SK-N-SH treated with all-trans-retinoic acid at 6 μM for 48 hours (cell line): ENCODE results near the gene GTF2H4.

ENCODE experiments used
- ATAC-seq: fragments of 200-7000 bp; cut with Tn5 transposase; 3 replicates; pipeline ENCODE4 v1.9.1; 2020; ENCODE audit warnings: mild to moderate bottlenecking, moderate library complexity
- ARNTL ChIP-seq: fragments of 450-650 bp; formaldehyde crosslinking; IDR thresholded peaks from 2 replicates; pipeline ENCODE4 v1.5.0; 2020; ENCODE audit warnings: low read depth, mild to moderate bottlenecking, moderate library complexity, borderline replicate concordance
- BACH2 ChIP-seq: fragments of 250-450 bp; sonication (Bioruptor Pico); IDR thresholded peaks from 2 replicates; pipeline ENCODE4 v1.9.0; 2021; ENCODE audit warnings: mild to moderate bottlenecking, borderline replicate concordance
- CSDC2 ChIP-seq: fragments of 250-450 bp; sonication (Bioruptor Pico); IDR thresholded peaks from 2 replicates; pipeline ENCODE4 v1.5.0; 2020; ENCODE audit warnings: mild to moderate bottlenecking, moderate library complexity
- GLIS3 ChIP-seq: fragments of 250-450 bp; sonication (Bioruptor Pico); IDR thresholded peaks from 2 replicates; pipeline ENCODE4 v1.5.0; 2020; ENCODE audit warnings: mild to moderate bottlenecking, moderate library complexity
- ISL1 ChIP-seq: fragments of 250-450 bp; sonication (Bioruptor Pico); IDR thresholded peaks from 2 replicates; pipeline ENCODE4 v2.1.2; 2022; ENCODE audit warnings: mild to moderate bottlenecking, moderate library complexity
- OSR1 ChIP-seq: fragments of 250-450 bp; sonication (Bioruptor Pico); IDR thresholded peaks from 2 replicates; pipeline ENCODE4 v1.8.0; 2022; ENCODE audit warnings: moderate library complexity, mild to moderate bottlenecking, inconsistent platforms
- POU6F1 ChIP-seq: fragments of 250-450 bp; sonication (Bioruptor Pico); IDR thresholded peaks from 2 replicates; pipeline ENCODE4 v1.8.0; 2021; ENCODE audit warnings: low read depth, mild to moderate bottlenecking, moderate library complexity, borderline replicate concordance
- PPARA ChIP-seq: fragments of 250-450 bp; sonication (Bioruptor Pico); IDR thresholded peaks from 2 replicates; pipeline ENCODE4 v1.5.0; 2020; ENCODE audit warnings: mild to moderate bottlenecking, borderline replicate concordance
- RARB ChIP-seq: fragments of 250-450 bp; sonication (Bioruptor Pico); IDR thresholded peaks from 2 replicates; pipeline ENCODE4 v1.8.0; 2021; ENCODE audit warnings: mild to moderate bottlenecking, moderate library complexity
- SNAI2 ChIP-seq: fragments of 250-450 bp; sonication (Bioruptor Pico); IDR thresholded peaks from 2 replicates; pipeline ENCODE4 v1.5.0; 2020; ENCODE audit warnings: mild to moderate bottlenecking, moderate library complexity
- TOX ChIP-seq: fragments of 250-450 bp; sonication (Bioruptor Pico); IDR thresholded peaks from 2 replicates; pipeline ENCODE4 v1.8.0; 2021; ENCODE audit warnings: mild to moderate bottlenecking, moderate library complexity, borderline replicate concordance
- TSHZ2 ChIP-seq: fragments of 250-450 bp; sonication (Bioruptor Pico); IDR thresholded peaks from 2 replicates; pipeline ENCODE4 v1.5.0; 2020; ENCODE audit warnings: mild to moderate bottlenecking, moderate library complexity
- ZC3H10 ChIP-seq: fragments of 250-450 bp; sonication (Bioruptor Pico); IDR thresholded peaks from 2 replicates; pipeline ENCODE4 v1.5.1; 2021; ENCODE audit warnings: mild to moderate bottlenecking, moderate library complexity
- ZFP30 ChIP-seq: fragments of 450-650 bp; formaldehyde crosslinking; IDR thresholded peaks from 2 replicates; pipeline ENCODE4 v1.5.0; 2022; ENCODE audit warnings: mild to moderate bottlenecking, moderate library complexity
- ZNF565 ChIP-seq: fragments of 450-650 bp; formaldehyde crosslinking; conservative IDR thresholded peaks from 2 replicates; pipeline ENCODE4 v1.5.0; 2020; ENCODE audit warnings: low read depth, mild to moderate bottlenecking, moderate library complexity
- ZNF70 ChIP-seq: fragments of 450-650 bp; formaldehyde crosslinking; IDR thresholded peaks from 2 replicates; pipeline ENCODE4 v1.5.0; 2020; ENCODE audit warnings: mild to moderate bottlenecking, moderate library complexity
- ZNF8 ChIP-seq: fragments of 450-650 bp; formaldehyde crosslinking; IDR thresholded peaks from 2 replicates; pipeline ENCODE4 v1.5.0; 2020; ENCODE audit warnings: mild to moderate bottlenecking, moderate library complexity
- TF ChIP-seq, protein P1 (sequence below): fragments of 250-450 bp; sonication (Bioruptor Pico); IDR thresholded peaks from 2 replicates; pipeline ENCODE4 v1.5.1; 2020; ENCODE audit warnings: low read depth, mild to moderate bottlenecking, moderate library complexity
- TF ChIP-seq, protein P2 (sequence below): fragments of 250-450 bp; sonication (Bioruptor Pico); IDR thresholded peaks from 2 replicates; pipeline ENCODE4 v1.5.1; 2021; ENCODE audit warnings: mild to moderate bottlenecking, moderate library complexity

The GTF2H4 gene

DNA sequence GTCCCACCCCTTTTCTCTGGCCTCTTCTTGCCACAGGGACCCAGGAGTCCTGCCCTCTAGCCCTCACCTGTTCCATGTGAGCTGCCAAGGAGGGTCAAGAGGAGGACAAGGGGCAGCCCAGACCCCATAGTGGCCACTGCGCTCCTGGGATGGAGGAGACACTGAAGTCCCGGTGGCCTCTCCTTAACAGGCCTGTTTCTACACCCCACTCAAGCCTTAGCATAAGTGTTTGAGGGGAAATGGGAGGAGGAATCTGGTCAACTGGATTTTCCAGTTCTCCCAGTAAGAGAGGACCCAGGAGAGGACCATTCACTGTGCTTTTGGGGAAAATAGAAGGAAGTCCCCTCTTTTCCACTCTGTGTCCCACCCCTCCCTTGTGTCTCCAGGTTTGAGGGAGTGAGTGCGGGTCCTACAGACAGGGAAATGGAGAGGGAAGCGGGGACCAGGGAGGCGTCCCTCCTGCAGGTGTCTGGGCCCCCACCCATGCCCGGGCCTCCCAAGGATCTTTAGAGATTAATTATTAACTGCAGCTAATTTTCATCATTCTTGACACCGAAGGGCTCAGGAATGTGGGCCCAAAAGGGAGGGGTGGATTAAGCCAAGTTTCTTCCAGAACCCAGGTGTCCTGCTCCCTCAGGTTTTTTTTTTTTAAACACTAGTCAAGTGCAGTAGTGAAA is 24.1 kb downstream of the GTF2H4 start, which contains the start of gene SFTA2 (continued):
- no peak for TF ChIP-seq TSHZ2 (CRISPR knock-in tag)
- no peak for TF ChIP-seq ISL1 (CRISPR knock-in tag)
- no peak for TF ChIP-seq CSDC2 (CRISPR knock-in tag)

GRCh38 chr6:30932665-30933365 is 24.8 kb downstream of the GTF2H4 start:
- ATAC-seq: no peak
- no peak for TF ChIP-seq ZC3H10 (CRISPR knock-in tag)
- TF ChIP-seq OSR1 (CRISPR knock-in tag): no peak
- no peak for TF ChIP-seq GLIS3 (CRISPR knock-in tag)
- no peak for TF ChIP-seq POU6F1 (CRISPR knock-in tag)
- TF ChIP-seq, protein P1, sequence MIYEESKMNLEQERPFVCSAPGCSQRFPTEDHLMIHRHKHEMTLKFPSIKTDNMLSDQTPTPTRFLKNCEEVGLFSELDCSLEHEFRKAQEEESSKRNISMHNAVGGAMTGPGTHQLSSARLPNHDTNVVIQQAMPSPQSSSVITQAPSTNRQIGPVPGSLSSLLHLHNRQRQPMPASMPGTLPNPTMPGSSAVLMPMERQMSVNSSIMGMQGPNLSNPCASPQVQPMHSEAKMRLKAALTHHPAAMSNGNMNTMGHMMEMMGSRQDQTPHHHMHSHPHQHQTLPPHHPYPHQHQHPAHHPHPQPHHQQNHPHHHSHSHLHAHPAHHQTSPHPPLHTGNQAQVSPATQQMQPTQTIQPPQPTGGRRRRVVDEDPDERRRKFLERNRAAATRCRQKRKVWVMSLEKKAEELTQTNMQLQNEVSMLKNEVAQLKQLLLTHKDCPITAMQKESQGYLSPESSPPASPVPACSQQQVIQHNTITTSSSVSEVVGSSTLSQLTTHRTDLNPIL (CRISPR knock-in tag): no peak
- TF ChIP-seq ZFP30: no peak
- no peak for TF ChIP-seq ARNTL
- no peak for TF ChIP-seq TSHZ2 (CRISPR knock-in tag)
- TF ChIP-seq ZNF8 (CRISPR knock-in tag): no peak
- no peak for TF ChIP-seq SNAI2 (CRISPR knock-in tag)
- TF ChIP-seq, protein P2, sequence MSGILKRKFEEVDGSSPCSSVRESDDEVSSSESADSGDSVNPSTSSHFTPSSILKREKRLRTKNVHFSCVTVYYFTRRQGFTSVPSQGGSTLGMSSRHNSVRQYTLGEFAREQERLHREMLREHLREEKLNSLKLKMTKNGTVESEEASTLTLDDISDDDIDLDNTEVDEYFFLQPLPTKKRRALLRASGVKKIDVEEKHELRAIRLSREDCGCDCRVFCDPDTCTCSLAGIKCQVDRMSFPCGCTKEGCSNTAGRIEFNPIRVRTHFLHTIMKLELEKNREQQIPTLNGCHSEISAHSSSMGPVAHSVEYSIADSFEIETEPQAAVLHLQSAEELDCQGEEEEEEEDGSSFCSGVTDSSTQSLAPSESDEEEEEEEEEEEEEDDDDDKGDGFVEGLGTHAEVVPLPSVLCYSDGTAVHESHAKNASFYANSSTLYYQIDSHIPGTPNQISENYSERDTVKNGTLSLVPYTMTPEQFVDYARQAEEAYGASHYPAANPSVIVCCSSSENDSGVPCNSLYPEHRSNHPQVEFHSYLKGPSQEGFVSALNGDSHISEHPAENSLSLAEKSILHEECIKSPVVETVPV: no peak
- no peak for TF ChIP-seq TOX (CRISPR knock-in tag)
- TF ChIP-seq ZNF70: no peak
- no peak for TF ChIP-seq ZNF565 (CRISPR knock-in tag)
- no peak for TF ChIP-seq ISL1 (CRISPR knock-in tag)
- TF ChIP-seq PPARA (CRISPR knock-in tag): no peak

DNA sequence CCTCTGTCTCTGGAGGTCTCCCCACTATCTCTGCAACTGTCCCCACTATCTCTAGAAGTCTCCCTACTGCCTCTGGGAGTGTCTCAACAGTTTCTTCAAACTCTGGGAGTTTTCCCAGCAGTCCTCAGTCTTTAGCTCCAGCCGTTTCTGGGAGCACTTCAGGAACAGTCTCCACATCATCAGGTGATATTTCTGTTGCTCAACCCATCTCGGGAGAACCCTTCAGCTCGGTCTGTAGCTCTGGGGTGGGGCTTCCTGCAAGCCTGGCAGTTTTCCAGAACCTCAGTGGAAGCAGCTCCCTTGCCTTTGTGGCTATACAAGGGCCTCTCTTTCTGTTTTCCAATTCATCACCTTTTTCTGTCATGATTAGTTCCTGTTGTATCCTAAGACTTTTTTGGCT is 27.0 kb downstream of the GTF2H4 start:
- ATAC-seq: no peak

More for the DNA sequence above, 27.0 kb downstream of the GTF2H4 start:
- TF ChIP-seq PPARA (CRISPR knock-in tag): no peak
- TF ChIP-seq, protein P2: no peak
- no peak for TF ChIP-seq ZC3H10 (CRISPR knock-in tag)
- no peak for TF ChIP-seq BACH2 (CRISPR knock-in tag)
- no peak for TF ChIP-seq POU6F1 (CRISPR knock-in tag)
- TF ChIP-seq TSHZ2 (CRISPR knock-in tag): no peak
- no peak for TF ChIP-seq ZFP30
- no peak for TF ChIP-seq RARB (CRISPR knock-in tag)
